ENCODE measurements around the gene BNC2.
A peak's percentile ranks its signal among the peaks of the same experiment; 100 is the strongest.

The BNC2 gene

GRCh38 chr9:16763946-16764345 is 106.5 kb downstream of the BNC2 start:
- peaks cover 0 to 6% of the 10 kb centered on the region in 2 donors for H3K9me3 Mint-ChIP-seq
- no peak overlapping the region for H3K27ac Mint-ChIP-seq
- H3K4me3 Mint-ChIP-seq, result no peak overlapping the region
- H3K27me3 Mint-ChIP-seq, result no peaks in the 10 kb centered on the region
- H3K4me1 Mint-ChIP-seq, result no peaks in the 10 kb centered on the region
- DNase-seq (no peak), ATAC-seq (no peak)

GRCh38 chr9:16755467-16756160 is 114.9 kb downstream of the BNC2 start:
- no peaks in the 10 kb centered on the region for H3K4me1 Mint-ChIP-seq
- ATAC-seq (no peak), DNase-seq (no peak)
- H3K27me3 Mint-ChIP-seq, result no peaks in the 10 kb centered on the region
- H3K4me3 Mint-ChIP-seq, result no peak overlapping the region
- H3K27ac Mint-ChIP-seq, result no peak overlapping the region
- H3K9me3 Mint-ChIP-seq, result peaks cover 0 to 6% of the 10 kb centered on the region in 2 donors

GRCh38 chr9:16754662-16755061 is 115.8 kb downstream of the BNC2 start:
- Mint-ChIP-seq H3K4me3 (no peak overlapping the region), H3K27ac (no peak overlapping the region), H3K4me1 (no peaks in the 10 kb centered on the region), H3K27me3 (no peaks in the 10 kb centered on the region), H3K9me3 (peaks cover 0 to 6% of the 10 kb centered on the region in 2 donors)
- DNase-seq, result no peak
- no peak for ATAC-seq

GRCh38 chr9:16753256-16753655 is 117.2 kb downstream of the BNC2 start:
- H3K4me1 Mint-ChIP-seq, result no peaks in the 10 kb centered on the region
- ATAC-seq (no peak), DNase-seq (no peak)
- peaks cover 0 to 6% of the 10 kb centered on the region in 2 donors for H3K9me3 Mint-ChIP-seq
- H3K27ac Mint-ChIP-seq, result no peak overlapping the region
- no peak overlapping the region for H3K4me3 Mint-ChIP-seq
- no peaks in the 10 kb centered on the region for H3K27me3 Mint-ChIP-seq

GRCh38 chr9:16752601-16753000 is 117.9 kb downstream of the BNC2 start:
- no peak for DNase-seq
- Mint-ChIP-seq H3K4me1 (no peaks in the 10 kb centered on the region), H3K4me3 (no peak overlapping the region), H3K27me3 (no peaks in the 10 kb centered on the region), H3K9me3 (peaks cover 0 to 6% of the 10 kb centered on the region in 2 donors), H3K27ac (no peak overlapping the region)
- no peak for ATAC-seq

GRCh38 chr9:16750553-16750952 is 119.9 kb downstream of the BNC2 start:
- H3K4me3 Mint-ChIP-seq, result no peak overlapping the region
- DNase-seq (no peak), ATAC-seq (no peak)
- H3K27me3 Mint-ChIP-seq, result no peaks in the 10 kb centered on the region
- peaks cover 0 to 6% of the 10 kb centered on the region in 2 donors for H3K9me3 Mint-ChIP-seq
- no peaks in the 10 kb centered on the region for H3K4me1 Mint-ChIP-seq
- no peak overlapping the region for H3K27ac Mint-ChIP-seq

- Mint-ChIP-seq H3K4me1 (no peaks in the 10 kb centered on the region), H3K27me3 (no peaks in the 10 kb centered on the region), H3K27ac (no peak overlapping the region), H3K9me3 (no peaks in the 10 kb centered on the region), H3K4me3 (no peak overlapping the region)
- DNase-seq, result no peak
- no peak for ATAC-seq
These were observed 125.1 kb downstream of the BNC2 start for GRCh38 chr9:16745359-16745758.

- H3K9me3 Mint-ChIP-seq, result no peaks in the 10 kb centered on the region
- no peak overlapping the region for H3K27ac Mint-ChIP-seq
- H3K4me1 Mint-ChIP-seq, result no peaks in the 10 kb centered on the region
- no peak for DNase-seq
- H3K27me3 Mint-ChIP-seq, result no peaks in the 10 kb centered on the region
- H3K4me3 Mint-ChIP-seq, result no peak overlapping the region
- ATAC-seq, result no peak
These were observed 126.1 kb downstream of the BNC2 start for GRCh38 chr9:16744394-16744793.

- no peaks in the 10 kb centered on the region for H3K9me3 Mint-ChIP-seq
- no peak for ATAC-seq
- H3K27me3 Mint-ChIP-seq, result no peaks in the 10 kb centered on the region
- no peak overlapping the region for H3K4me3 Mint-ChIP-seq
- no peaks in the 10 kb centered on the region for H3K4me1 Mint-ChIP-seq
- no peak for DNase-seq
- H3K27ac Mint-ChIP-seq, result no peak overlapping the region
These were observed 127.1 kb downstream of the BNC2 start for GRCh38 chr9:16743375-16743774.

GRCh38 chr9:16735001-16735400 is 135.5 kb downstream of the BNC2 start:
- no peak overlapping the region for H3K27ac Mint-ChIP-seq
- H3K4me1 Mint-ChIP-seq, result no peaks in the 10 kb centered on the region
- H3K27me3 Mint-ChIP-seq, result peaks cover 4% of the 10 kb centered on the region
- no peak overlapping the region for H3K4me3 Mint-ChIP-seq
- H3K9me3 Mint-ChIP-seq, result no peaks in the 10 kb centered on the region
- no peak for DNase-seq
- ATAC-seq, result no peak

- H3K9me3 Mint-ChIP-seq, result no peaks in the 10 kb centered on the region
- no peak for ATAC-seq
These were observed 137.9 kb downstream of the BNC2 start for GRCh38 chr9:16732546-16732945.

GRCh38 chr9:16730162-16730561 is 140.3 kb downstream of the BNC2 start:
- H3K27me3 Mint-ChIP-seq, result peaks cover 48% of the 10 kb centered on the region
- no peak overlapping the region for H3K4me3 Mint-ChIP-seq
- ATAC-seq, result no peak
- DNase-seq, result no peak
- H3K9me3 Mint-ChIP-seq, result no peaks in the 10 kb centered on the region
- peaks cover 11% of the 10 kb centered on the region for H3K4me1 Mint-ChIP-seq
- H3K27ac Mint-ChIP-seq, result no peak overlapping the region

More at GRCh38 chr9:16732546-16732945, 137.9 kb downstream of the BNC2 start:
- Mint-ChIP-seq H3K27me3 (peaks cover 25% of the 10 kb centered on the region), H3K4me3 (no peak overlapping the region), H3K27ac (no peak overlapping the region), H3K4me1 (peaks cover 1% of the 10 kb centered on the region)
- no peak for DNase-seq

GRCh38 chr9:16729651-16730050 is 140.8 kb downstream of the BNC2 start:
- Mint-ChIP-seq H3K27ac (no peak overlapping the region), H3K9me3 (no peaks in the 10 kb centered on the region), H3K27me3 (peaks cover 49% of the 10 kb centered on the region), H3K4me3 (no peak overlapping the region), H3K4me1 (peaks cover 11% of the 10 kb centered on the region)
- DNase-seq, result no peak
- ATAC-seq, result no peak

GRCh38 chr9:16728137-16728508 is 142.3 kb downstream of the BNC2 start:
- Mint-ChIP-seq H3K27ac (no peak overlapping the region), H3K27me3 (peaks cover 49% of the 10 kb centered on the region), H3K4me1 (peaks cover 11% of the 10 kb centered on the region), H3K4me3 (no peak overlapping the region), H3K9me3 (no peaks in the 10 kb centered on the region)
- no peak for ATAC-seq
- DNase-seq, result no peak

GRCh38 chr9:16727452-16728136 is 142.9 kb downstream of the BNC2 start:
- ATAC-seq, result no peak
- Mint-ChIP-seq H3K4me1 (peaks cover 11% of the 10 kb centered on the region), H3K27ac (no peak overlapping the region), H3K9me3 (no peaks in the 10 kb centered on the region), H3K4me3 (peak overlapping the region in 1 of 2 donors; percentile 35), H3K27me3 (peaks cover 49% of the 10 kb centered on the region)
- no peak for DNase-seq

GRCh38 chr9:16726718-16727451 is 143.6 kb downstream of the BNC2 start:
- Mint-ChIP-seq H3K27me3 (peaks cover 49% of the 10 kb centered on the region), H3K4me1 (peaks cover 11% of the 10 kb centered on the region), H3K9me3 (no peaks in the 10 kb centered on the region), H3K27ac (no peak overlapping the region), H3K4me3 (peak overlapping the region; percentile 56 to 79)
- peak; percentile 58 for ATAC-seq
- DNase-seq, result peak; percentile 2 to 8
